Activated T-cell treated with anti-CD3 and anti-CD28 coated beads for 48 hours (primary cell): Measurements from ENCODE around the gene SPAG4.

Experiments
- DNase-seq: peaks from one replicate; pipeline ENCODE4 v3.0.0-alpha.2; 2020; ENCODE audit warnings: low read depth

Gene SPAG4

DNA sequence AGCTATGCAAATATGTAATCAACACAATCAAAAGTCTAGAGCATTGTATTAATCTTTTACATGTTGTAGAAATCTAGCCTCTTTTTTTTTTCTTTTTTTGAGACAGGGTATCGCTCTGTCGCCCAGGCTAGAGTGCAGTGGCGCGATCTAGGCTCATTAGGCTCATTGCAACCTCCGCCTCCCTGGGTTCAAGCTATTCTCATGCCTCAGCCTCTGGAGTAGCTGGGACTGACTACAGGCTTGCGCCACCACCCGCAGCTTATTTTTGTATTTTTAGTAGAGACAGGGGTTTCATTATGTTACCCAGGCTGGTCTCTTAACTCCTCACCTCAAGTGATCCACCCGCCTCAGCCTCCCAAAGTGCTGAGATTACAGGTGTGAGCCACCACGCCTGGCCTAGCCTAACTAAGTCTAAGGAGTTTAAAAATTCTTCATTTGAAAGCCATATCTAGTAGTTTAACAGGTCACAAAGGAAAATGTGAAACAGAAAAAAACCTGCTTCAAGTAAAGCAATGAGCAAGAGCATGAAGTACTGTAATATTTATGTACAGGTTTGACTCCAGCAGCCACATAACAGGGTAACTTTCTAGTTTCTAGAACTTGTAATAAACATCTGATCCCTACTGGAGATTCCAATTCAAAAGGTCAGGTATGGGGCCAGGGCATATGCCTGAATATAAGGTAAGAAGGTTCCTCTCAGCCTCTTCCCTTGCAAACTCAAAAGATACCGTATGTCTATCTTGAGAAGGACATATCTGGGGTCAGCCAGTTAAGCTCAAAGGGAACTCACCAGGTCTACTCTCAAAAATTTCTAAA is 44.7 kb downstream of the SPAG4 start:
- DNase-seq, result peak; percentile 25

DNA sequence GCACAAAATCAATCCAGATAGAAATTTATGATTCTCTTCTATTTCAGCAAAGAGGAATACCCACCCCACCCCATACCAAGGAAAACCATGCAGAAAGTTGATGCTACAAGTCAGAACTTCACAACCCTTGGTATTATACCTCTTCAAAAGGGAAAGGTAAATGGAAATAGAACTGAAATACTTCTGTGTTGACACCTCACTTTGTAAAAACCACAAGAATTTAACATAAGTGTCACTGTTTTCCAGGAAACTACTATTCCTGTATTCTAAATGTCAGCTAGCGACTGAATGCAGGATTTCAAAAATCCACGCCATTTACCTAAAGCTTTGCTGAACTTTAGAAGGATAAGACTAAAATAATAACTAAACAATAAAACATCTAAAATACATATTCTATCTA is 45.4 kb downstream of the SPAG4 start:
- no peak for DNase-seq

DNA sequence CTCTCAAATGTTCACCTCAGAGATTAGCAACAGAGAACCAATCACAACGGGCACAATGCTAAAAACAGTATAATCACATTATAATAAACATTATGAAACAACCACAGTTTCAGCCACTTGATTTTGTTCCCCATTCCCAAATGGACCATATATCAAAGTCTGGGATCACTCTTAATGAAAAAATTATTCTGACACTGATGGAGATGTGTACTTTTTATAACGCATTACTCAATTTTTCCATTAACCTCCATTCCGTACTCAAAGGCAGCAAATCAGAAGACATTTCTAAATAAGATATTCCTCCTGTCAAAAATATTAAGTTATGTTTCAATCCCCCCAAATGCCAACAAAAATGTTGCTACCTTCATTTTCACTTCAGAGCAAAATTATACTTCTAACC is 46.3 kb downstream of the SPAG4 start:
- no peak for DNase-seq

DNA sequence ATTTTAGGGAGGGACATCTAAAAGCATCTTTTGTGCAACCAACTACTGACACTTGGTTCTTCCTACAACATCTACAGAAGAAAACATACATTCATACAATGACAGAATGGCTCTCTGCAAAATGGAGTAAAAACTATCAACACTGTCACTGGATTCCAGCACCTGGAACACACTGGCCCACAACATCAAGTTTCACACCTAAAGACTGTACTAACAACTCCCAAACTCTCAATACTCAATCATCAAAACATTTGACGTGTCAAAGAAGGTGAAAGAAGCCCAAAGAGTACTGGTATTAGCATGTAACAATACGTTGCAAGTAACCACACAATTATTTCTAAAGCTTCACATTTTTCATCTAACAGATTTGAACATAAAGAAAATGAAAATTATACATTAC is 46.9 kb downstream of the SPAG4 start:
- no peak for DNase-seq

DNA sequence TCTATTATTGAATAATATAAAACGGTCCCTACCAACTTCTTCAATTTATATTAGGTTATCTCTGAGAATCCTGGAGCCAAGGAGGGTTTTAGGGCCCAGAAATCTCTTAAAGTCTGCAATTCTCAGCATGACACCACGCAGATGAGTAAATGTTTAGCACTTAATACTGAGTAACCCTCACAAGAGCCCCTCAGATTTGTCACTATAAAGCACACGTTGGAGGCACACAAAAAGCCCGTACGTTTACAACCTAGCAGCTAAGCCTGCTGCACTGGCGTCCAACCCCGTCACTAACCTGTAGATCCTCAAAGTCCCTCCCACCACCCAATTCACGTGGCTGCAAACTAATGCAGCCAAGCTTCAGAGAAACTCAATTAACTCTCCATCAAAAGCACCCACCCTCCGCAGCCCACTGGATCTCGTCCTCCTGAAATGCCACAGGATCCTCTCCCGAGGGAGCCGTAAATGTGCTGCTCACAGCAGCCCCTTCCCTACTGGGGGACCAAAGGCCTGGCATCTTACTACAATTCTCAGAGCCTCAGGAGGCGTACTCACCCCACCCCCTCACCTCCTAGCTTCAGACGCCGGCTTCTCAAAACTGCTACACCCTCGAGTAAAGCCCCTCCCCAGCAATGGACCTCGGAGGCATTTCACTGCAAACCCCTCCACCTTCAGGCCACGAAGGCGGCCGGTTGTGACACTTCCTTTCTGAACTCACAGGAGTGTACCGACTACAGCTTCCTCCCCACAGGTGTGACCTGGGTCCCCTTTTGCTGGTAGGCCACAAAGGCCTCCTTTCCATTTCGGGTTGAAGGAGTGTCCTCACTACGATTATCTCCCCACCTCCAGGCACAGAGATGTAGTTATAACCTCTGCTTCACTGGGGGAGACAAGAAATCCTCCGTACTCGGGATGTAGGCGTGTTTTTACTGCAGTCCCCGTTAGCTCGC is 48.2 kb downstream of the SPAG4 start:
- peak; percentile 41 for DNase-seq

DNA sequence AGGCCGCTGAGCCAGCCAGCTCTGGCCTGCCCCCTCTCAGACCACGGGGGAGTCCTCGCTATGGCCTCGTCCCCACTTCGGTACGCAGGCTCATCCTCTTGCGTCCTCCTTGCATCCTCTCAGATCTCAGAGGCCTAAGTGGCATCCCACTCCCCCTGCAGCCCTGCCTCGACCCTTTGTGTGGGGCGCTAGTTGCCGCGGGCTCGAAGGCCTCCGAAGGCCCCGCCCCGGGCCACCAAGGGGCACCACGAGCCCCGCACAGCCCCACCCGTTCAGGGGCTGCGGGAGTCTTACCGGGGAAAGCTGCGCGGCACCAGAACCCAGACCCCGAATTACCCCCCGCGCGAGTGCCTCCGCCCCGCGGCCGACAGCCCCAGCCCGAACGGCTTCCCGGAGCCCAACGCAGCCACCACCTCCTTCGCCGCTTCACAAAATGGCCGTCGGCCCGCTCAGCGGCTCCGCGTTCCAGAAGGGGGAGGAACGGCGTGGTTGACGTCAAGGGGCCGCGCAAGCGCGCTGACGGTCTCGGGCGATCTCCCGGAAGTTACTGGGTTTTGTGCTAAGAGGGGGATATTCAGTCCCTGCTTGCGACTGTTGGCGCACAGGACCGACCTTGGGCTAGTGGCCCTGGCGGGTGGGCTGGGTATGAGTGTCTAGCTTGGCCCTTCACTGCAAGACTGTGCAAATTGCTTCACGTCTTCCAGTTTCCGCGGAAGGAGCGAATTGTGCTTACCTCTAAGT is 49.0 kb downstream of the SPAG4 start, which contains the start of the genes CPNE1 and RBM12:
Gene CPNE1 (minus strand): TSS at position 435 of the 741 bp plus-strand sequence. CDS start 31,977 bp downstream, outside the sequence.
Gene RBM12 (minus strand): TSS at position 435 of the 741 bp plus-strand sequence. CDS start 9,578 bp downstream, outside the sequence.
- peak; percentile 90 for DNase-seq

DNA sequence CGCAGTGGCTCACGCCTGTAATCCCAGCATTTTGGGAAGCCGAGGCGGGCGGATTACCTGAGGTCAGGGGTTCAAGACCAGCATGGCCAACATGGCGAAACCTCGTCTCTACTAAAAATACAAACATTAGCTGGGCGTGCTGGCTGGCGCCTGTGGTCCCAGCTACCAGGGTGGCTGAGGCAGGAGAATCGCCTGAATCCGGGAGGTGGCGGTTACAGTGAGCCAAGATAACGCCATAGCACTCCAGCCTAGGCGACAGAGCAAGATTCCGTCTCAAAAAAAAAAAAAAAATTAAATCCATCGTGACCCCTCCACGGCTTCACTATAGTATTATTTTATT is 50.3 kb downstream of the SPAG4 start:
- DNase-seq, result no peak

DNA sequence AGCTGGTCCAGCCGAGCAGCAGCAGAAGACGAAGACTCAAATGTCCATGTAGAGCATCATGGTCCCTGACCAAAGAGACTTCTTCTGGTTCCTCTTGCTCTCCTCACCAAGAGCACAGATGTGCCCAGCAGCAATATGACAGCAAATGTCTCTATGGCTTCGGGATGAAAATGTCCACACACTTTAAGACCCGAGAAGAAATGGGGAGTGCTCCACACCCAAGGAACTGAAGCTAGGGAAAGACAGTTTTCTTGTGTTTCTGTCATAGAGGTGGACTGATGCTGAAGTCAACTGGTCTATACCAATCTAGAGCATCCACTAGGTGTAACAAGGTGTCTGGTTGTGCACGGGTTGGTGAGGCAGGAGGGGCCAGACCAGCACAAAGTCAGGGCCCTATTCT is 53.6 kb downstream of the SPAG4 start:
- no peak for DNase-seq

DNA sequence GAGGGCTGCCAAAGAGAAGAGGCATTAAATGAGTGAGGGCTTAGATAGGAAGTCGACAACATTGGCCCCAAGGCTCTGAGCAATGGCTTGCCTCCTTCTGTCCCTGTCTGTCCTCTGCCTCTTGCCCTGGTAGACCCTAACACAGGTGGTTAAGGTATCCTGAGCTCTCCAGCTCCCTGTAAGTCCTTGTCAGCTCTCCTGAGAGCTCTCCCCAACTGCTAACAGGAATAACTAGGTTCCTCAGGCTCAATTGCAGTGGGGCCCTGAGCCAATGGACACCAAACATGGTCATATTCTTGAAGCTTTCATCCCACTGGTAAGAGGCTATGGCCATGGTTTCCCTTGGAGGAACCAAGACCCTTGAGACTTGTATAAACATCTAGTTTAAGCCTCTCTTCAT is 54.1 kb downstream of the SPAG4 start:
- DNase-seq, result no peak
